Measurements from ENCODE around the gene LPP. TPM values are rescaled to one million over a fixed set of nuclear protein-coding genes. Genes with fewer than 3 reads are reported as not detected.

LPP gene
- total and polyA plus RNA-seq, 2 of the 4 experiments (the other 2 are of a cell fraction): 16.0 to 130 TPM

GRCh38 chr3:188310270-188310710 lies 156.3 kb downstream of the LPP start:
- WGBS, 2 experiments (ENCODE audit: extremely low coverage in 2 of 2, insufficient read length in 1 of 2): no CpG with 5 or more reads among the region's 2 CpGs
- Histone ChIP-seq H3K4me3 (ENCODE audit: insufficient read depth, low read depth, low read length) (no peak overlapping the region), H3K9me3 (ENCODE audit: control insufficient read depth, insufficient read depth, low read length) (no peaks in the 10 kb centered on the region), H2BK15ac (ENCODE audit: low read depth, low read length) (no peak overlapping the region), H4K91ac (ENCODE audit: insufficient read depth, low read depth, low read length) (no peak overlapping the region), H3K23ac (ENCODE audit: low read depth, low read length) (no peak overlapping the region), H4K8ac (ENCODE audit: low read depth in 2 of 2, low read length in 2 of 2) (no peak overlapping the region), H2AK5ac (ENCODE audit: low read depth, low read length) (peak overlapping the region; percentile 37; the same call in 1 of the 2 replicates), H3K27ac (ENCODE audit: insufficient read depth, low read length) (no peak overlapping the region), H2BK5ac (ENCODE audit: low read depth, low read length, poor library complexity, severe bottlenecking) (no peak overlapping the region), H3K36me3 (ENCODE audit: control insufficient read depth, insufficient read depth, low read length) (peaks cover 7% of the 10 kb centered on the region; the same call in 1 of the 2 replicates), H2AK9ac (replicated peaks; ENCODE audit: low read depth, low read length, poor library complexity) (no peak overlapping the region), H2AFZ (replicated peaks; ENCODE audit: low read length, poor library complexity) (no peak overlapping the region), H3K4me2 (ENCODE audit: low read depth, low read length) (no peak overlapping the region), H3K9me1 (ENCODE audit: insufficient read depth, low read length) (peaks cover 9% of the 10 kb centered on the region), H4K20me1 (ENCODE audit: insufficient read depth, low read length) (peaks cover 43% of the 10 kb centered on the region), H2BK20ac (ENCODE audit: low read depth, low read length) (no peak overlapping the region), H3K79me1 (ENCODE audit: low read depth in 1 of 2, low read length in 2 of 2) (peaks cover 36 to 61% of the 10 kb centered on the region in 2 experiments), H2BK120ac (ENCODE audit: low read depth, low read length) (no peak overlapping the region), H3K56ac (ENCODE audit: extremely low read depth, insufficient read depth, low read length) (no peak overlapping the region), H3K9ac (ENCODE audit: low read depth, low read length) (no peak overlapping the region), H4K5ac (ENCODE audit: low read depth, low read length) (no peak overlapping the region), H3K14ac (replicated peaks; ENCODE audit: low read depth, low read length) (no peak overlapping the region), H3K27me3 (ENCODE audit: control insufficient read depth, insufficient read depth, low read length) (no peaks in the 10 kb centered on the region), H3K4ac (ENCODE audit: low read depth, low read length) (no peak overlapping the region), H3K4me1 (ENCODE audit: control insufficient read depth, insufficient read depth, low read length) (peaks cover 4% of the 10 kb centered on the region; the same call in 1 of the 2 replicates), H3K18ac (ENCODE audit: low read depth, low read length) (no peak overlapping the region)
- ChIA-PET POLR2A (ENCODE audit: unreplicated experiment) (no interaction called here), CTCF (interaction anchor here (0.8 kb wide), 1 partner anchor 35 kb away, joined by 3 read pairs; no protein-coding TSS in a partner anchor)
- TF ChIP-seq RAD21 (IDR thresholded peaks at IDR 0.05; ENCODE audit: low read length): no peak
- no peak for TF ChIP-seq MAZ (IDR thresholded peaks at IDR 0.05; ENCODE audit: borderline replicate concordance, low read depth, low read length)
- peak; percentile 69 for TF ChIP-seq MAFK (IDR thresholded peaks at IDR 0.05; ENCODE audit: low read depth, low read length)
- TF ChIP-seq CEBPB (IDR thresholded peaks at IDR 0.05; ENCODE audit: low read depth, low read length): peak; percentile 51; the same call in 1 of the 2 replicates
- no peak for ATAC-seq (ENCODE audit: low read depth)
- intact Hi-C loops (cut with micrococcal nuclease): no loop called here
- dilution Hi-C loops (cut with HindIII; ENCODE audit: low sequenced_read_pairs, unreplicated experiment): loop anchor here (25.0 kb wide), 1 partner anchor 573 kb away; the partner anchor contains the start of gene BCL6
- no TSS peak for BruUV-seq (replicated peaks)
- in situ Hi-C loops (cut with MboI; ENCODE audit: low sequenced_read_pairs): no loop called here
- no peak for DNase-seq
